ENCODE results near the gene UNKL.
A peak's percentile ranks its signal among the peaks of the same experiment; 100 is the strongest.

Gene UNKL

GRCh38 chr16:1453316-1453715 is 38.8 kb upstream of the UNKL start:
- peaks cover 22% of the 10 kb centered on the region for H3K36me3 ChIP-seq (ENCODE audit: control insufficient read depth, insufficient read depth, low read length)
- DNase-seq (ENCODE audit: extremely low read depth, insufficient read length) = no peak
- H3K4me3 ChIP-seq (replicated peaks; ENCODE audit: low read depth, low read length) = no peak overlapping the region
- no peaks in the 10 kb centered on the region for H3K27me3 ChIP-seq (replicated peaks; ENCODE audit: control insufficient read depth, insufficient read depth, low read length)
- no peak for TF ChIP-seq CTCF (IDR thresholded peaks at IDR 0.05; ENCODE audit: insufficient read depth, low read length, poor library complexity, severe bottlenecking)

GRCh38 chr16:1452530-1452929 is 38.0 kb upstream of the UNKL start:
- Histone ChIP-seq H3K27me3 (replicated peaks; ENCODE audit: control insufficient read depth, insufficient read depth, low read length) (no peaks in the 10 kb centered on the region), H3K36me3 (ENCODE audit: control insufficient read depth, insufficient read depth, low read length) (peaks cover 19% of the 10 kb centered on the region), H3K4me3 (replicated peaks; ENCODE audit: low read depth, low read length) (no peak overlapping the region)
- no peak for DNase-seq (ENCODE audit: extremely low read depth, insufficient read length)
- TF ChIP-seq CTCF (IDR thresholded peaks at IDR 0.05; ENCODE audit: insufficient read depth, low read length, poor library complexity, severe bottlenecking) = no peak

- H3K27me3 ChIP-seq (replicated peaks; ENCODE audit: control insufficient read depth, insufficient read depth, low read length) = no peaks in the 10 kb centered on the region
- no peak for DNase-seq (ENCODE audit: extremely low read depth, insufficient read length)
- TF ChIP-seq CTCF (IDR thresholded peaks at IDR 0.05; ENCODE audit: insufficient read depth, low read length, poor library complexity, severe bottlenecking) = no peak
- no peak overlapping the region for H3K4me3 ChIP-seq (replicated peaks; ENCODE audit: low read depth, low read length)
- H3K36me3 ChIP-seq (ENCODE audit: control insufficient read depth, insufficient read depth, low read length) = peaks cover 19% of the 10 kb centered on the region
These were observed 37.3 kb upstream of the UNKL start for GRCh38 chr16:1451702-1452392.

- TF ChIP-seq CTCF (IDR thresholded peaks at IDR 0.05; ENCODE audit: insufficient read depth, low read length, poor library complexity, severe bottlenecking) = no peak
- Histone ChIP-seq H3K4me3 (replicated peaks; ENCODE audit: low read depth, low read length) (no peak overlapping the region), H3K36me3 (ENCODE audit: control insufficient read depth, insufficient read depth, low read length) (peaks cover 22% of the 10 kb centered on the region), H3K27me3 (replicated peaks; ENCODE audit: control insufficient read depth, insufficient read depth, low read length) (no peaks in the 10 kb centered on the region)
- DNase-seq (ENCODE audit: extremely low read depth, insufficient read length) = no peak
These were observed 36.3 kb upstream of the UNKL start for GRCh38 chr16:1450841-1451240.

GRCh38 chr16:1450218-1450617 is 35.7 kb upstream of the UNKL start:
- no peak for DNase-seq (ENCODE audit: extremely low read depth, insufficient read length)
- Histone ChIP-seq H3K27me3 (replicated peaks; ENCODE audit: control insufficient read depth, insufficient read depth, low read length) (no peaks in the 10 kb centered on the region), H3K36me3 (ENCODE audit: control insufficient read depth, insufficient read depth, low read length) (peaks cover 19% of the 10 kb centered on the region), H3K4me3 (replicated peaks; ENCODE audit: low read depth, low read length) (no peak overlapping the region)
- TF ChIP-seq CTCF (IDR thresholded peaks at IDR 0.05; ENCODE audit: insufficient read depth, low read length, poor library complexity, severe bottlenecking) = peak; percentile 11

Measured in GM06990 (cell line).